Heart right ventricle (tissue), 16 donors: ENCODE results near the gene CCDC120. TPM values are rescaled to one million over a fixed set of nuclear protein-coding genes. Genes with fewer than 3 reads are reported as not detected.

Experiments
- ATAC-seq, 8 donors: fragments of 200-7000 bp; cut with Tn5 transposase; one replicate each; pipeline ENCODE4 v1.9.1; 2020; ENCODE audit warnings: mild to moderate bottlenecking in 8 of 8, moderate library complexity in 8 of 8, moderate number of reproducible peaks in 1 of 8
- DNase-seq, 2 donors: peaks; one replicate each; pipeline ENCODE4 v3.0.0-alpha.2; 2020
- H3K27ac ChIP-seq, 10 donors: fragments of 200-600 bp; sonication (generic) in 2 of 10; one replicate each; pipeline versions ENCODE4 v1.5.0 to v1.8.0; 2020 to 2022; ENCODE audit warnings: mild to moderate bottlenecking in 3 of 10
- H3K27me3 ChIP-seq, 7 donors: fragments of 200-600 bp; one replicate each; pipeline ENCODE4 v1.8.0; 2021 to 2022; ENCODE audit warnings: mild to moderate bottlenecking in 2 of 7
- H3K36me3 ChIP-seq, 9 donors: fragments of 200-600 bp; sonication (generic) in 1 of 9; one replicate each; pipeline versions ENCODE4 v1.5.0 to v1.8.0; 2020 to 2022; ENCODE audit warnings: mild to moderate bottlenecking in 2 of 9
- H3K4me1 ChIP-seq, 9 donors: fragments of 200-600 bp; sonication (generic) in 1 of 9; one replicate each; pipeline versions ENCODE4 v1.5.0 to v1.8.0; 2020 to 2022; ENCODE audit warnings: mild to moderate bottlenecking in 4 of 9
- H3K4me3 ChIP-seq, 10 donors: fragments of 200-600 bp; sonication (generic) in 2 of 10; one replicate each; pipeline versions ENCODE4 v1.5.0 to v1.8.0; 2020 to 2022; ENCODE audit warnings: mild to moderate bottlenecking in 7 of 10, moderate library complexity in 2 of 10
- H3K9me3 ChIP-seq, 11 donors: fragments of 200-600 bp in 10 of 11; sonication (generic) in 2 of 11; one replicate each; pipeline versions ENCODE4 v1.5.0 to v1.8.0; 2013 to 2022; ENCODE audit warnings: mild to moderate bottlenecking in 2 of 11, control low read depth in 1 of 11, moderate library complexity in 1 of 11
- CTCF ChIP-seq, 9 donors: fragments of 200-600 bp; sonication (generic) in 2 of 9; IDR thresholded peaks; one replicate each; pipeline versions ENCODE4 v1.5.0 to v1.8.0; 2021 to 2022; ENCODE audit warnings: antibody characterized with exemption in 9 of 9, mild to moderate bottlenecking in 5 of 9, moderate library complexity in 1 of 9
- WGBS, 2 donors: extraction: QIAGEN DNeasy Blood & Tissue Kit; methylation state at CpG; one replicate each; pipeline ENCODE4 v1.1.7; 2013; ENCODE audit warnings: inconsistent platforms in 1 of 2; 5-methylcytosine and 5-hydroxymethylcytosine counted together
- intact Hi-C, 10 donors: fragments of 100-400 bp; cut with DNase I; formaldehyde crosslinking; loops; one replicate each; pipeline versions ENCODE4 v1.11.1 to v1.14.2; 2022
- polyA plus RNA-seq, 2 donors: library from polyadenylated mRNA; stranded (reverse); fragments of 200-250 nt; gene quantifications; one replicate each; pipeline ENCODE4 v1.2.3, GENCODE V29; 2013
- total RNA-seq, 10 donors: library from RNA; stranded (reverse); fragmentation: NEBNext Ultra II Directional in 3 of 10; extraction: Animal tissue kit (Norgen Biotek cat#: 25700) in 3 of 10; gene quantifications; one replicate each; pipeline versions ENCODE4 v1.2.1 to v1.2.4, GENCODE V29; 2021 to 2023
- donor health status: Arrhythmogenic right ventricular cardiomyopathy.
- donor health status: ischemic (EF 13 %, LVEDD 7.1; RV severe dilation, severe dysfunction).
- donor health status: healthy with polysubstance abuse.
- donor health status: DM: no; HTN: yes; CAD: no.
- donor health status: DM: no; HTN: no; CAD: no.
- donor health status: ischemic (EF 25% LVEDD 6.9; RV normal size, moderate dysfunction).
- donor health status: ischemic (EF 25% LVEDD 5.7; RV mildly dilated, moderate dysfunction).
- donor health status: healthy.
- donor health status: DM: yes; HTN: yes; CAD: no.
- donor health status: Ischemic cardiomyopathy.
- donor health status: ischemic (EF 35%, LVEDD 5.7; RV mildly dilated, moderate dysfunction).
- donor health status: nonischemic (EF 11% LVEDD 7.7; RV severe dilation, severe dysfunction).
- donor health status: DM: yes; HTN: yes; CAD: no.
- donor health status: PGD.
- donor health status: ischemic (EF 29% LVEDD 5.4; RV normal size, mild dysfunction).
- donor health status: nonischemic (EF 23%, LVEDD 6.1; RV moderate dilation, normal function).

The CCDC120 gene
- total and polyA plus RNA-seq, 12 donors: 0.70 to 2.0 (median 1.2) TPM

DNA sequence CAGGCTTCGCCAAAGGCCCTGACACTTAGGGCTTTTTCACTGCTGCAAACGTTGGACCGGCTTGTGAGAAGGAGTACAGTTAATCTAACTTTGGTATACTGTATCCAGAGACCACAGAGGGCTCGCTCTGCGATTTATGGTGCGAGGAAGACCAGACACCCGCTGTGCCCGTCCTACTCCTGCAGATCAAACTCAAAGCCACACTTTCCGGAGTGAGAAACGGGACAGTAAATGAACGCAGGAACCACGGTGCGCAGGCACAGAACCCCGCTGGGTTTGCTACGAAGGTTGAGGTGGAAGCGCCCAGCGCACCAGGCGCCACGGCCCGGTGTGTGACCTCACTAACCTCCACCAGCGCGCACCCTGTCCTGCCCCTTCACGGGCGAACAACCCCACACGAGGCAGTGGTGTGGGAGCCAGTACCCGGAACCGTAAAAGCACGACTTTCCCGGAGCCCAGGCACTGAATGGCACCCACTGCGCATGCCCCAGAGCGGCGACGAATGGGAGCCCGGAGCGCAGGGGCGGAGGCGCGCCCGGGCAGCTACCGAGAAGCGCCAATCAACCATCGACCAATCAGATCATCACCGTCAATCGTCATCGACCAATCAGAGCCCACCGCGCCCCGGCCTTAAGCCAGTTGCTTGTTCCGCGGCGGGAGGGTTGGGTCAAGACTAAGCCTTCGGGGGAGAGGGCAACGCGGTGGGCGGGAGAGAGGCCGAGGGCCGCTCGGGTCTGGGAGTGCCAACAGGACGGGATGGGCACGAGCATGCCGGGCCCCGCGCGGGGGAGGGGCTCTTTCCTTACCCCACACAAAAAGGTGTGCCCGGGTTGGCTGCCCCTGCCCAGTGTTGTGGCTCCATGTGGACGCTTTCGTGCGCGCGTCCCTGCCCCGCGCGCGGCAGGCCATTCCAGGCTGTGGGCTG, 42.2 kb downstream of the CCDC120 start:
- 0 to 1% methylated on average over 46 to 74 of the region's 74 CpGs for WGBS, 2 donors
- H3K4me3 ChIP-seq: peak overlapping the region; percentile 14 to 72 (median 61)
- H3K27ac ChIP-seq: peak overlapping the region in 9 of 10 donors; percentile 57 to 85 (median 76)
- peak; percentile 96 to 99 (median 98) for ATAC-seq
- intact Hi-C loops: loop anchor here in 2 of 10 donors (2.0 to 10.0 kb wide), 2 partner anchors 20 to 56 kb away; partner anchors contain the start of gene TFE3 (in 1 of the 2)
- peaks cover 0 to 3% (median 0%) of the 10 kb centered on the region in 9 donors for H3K36me3 ChIP-seq
- no peaks in the 10 kb centered on the region for H3K27me3 ChIP-seq
- no peak for TF ChIP-seq CTCF (IDR thresholded peaks at IDR 0.05)
- H3K9me3 ChIP-seq: no peaks in the 10 kb centered on the region
- DNase-seq: peak; percentile 90 to 91
- peaks cover 0 to 8% (median 0%) of the 10 kb centered on the region in 9 donors for H3K4me1 ChIP-seq

- no peak for DNase-seq
- peaks cover 0 to 8% (median 0%) of the 10 kb centered on the region in 9 donors for H3K4me1 ChIP-seq
- 10 to 11% methylated on average over 7 to 9 of the region's 9 CpGs for WGBS, 2 donors
- peak overlapping the region in 7 of 10 donors; percentile 47 to 85 (median 71) for H3K27ac ChIP-seq
- intact Hi-C loops: loop anchor here in 2 of 10 donors (2.0 to 10.0 kb wide), 2 partner anchors 21 to 57 kb away; partner anchors contain the start of gene TFE3 (in 1 of the 2)
- peak in 2 of 8 donors; percentile 2 to 4 for ATAC-seq
- no peak for TF ChIP-seq CTCF (IDR thresholded peaks at IDR 0.05)
- peak overlapping the region; percentile 14 to 72 (median 61) for H3K4me3 ChIP-seq
- peaks cover 0 to 3% (median 0%) of the 10 kb centered on the region in 9 donors for H3K36me3 ChIP-seq
- H3K9me3 ChIP-seq: no peaks in the 10 kb centered on the region
- H3K27me3 ChIP-seq: no peaks in the 10 kb centered on the region
These were observed 42.8 kb downstream of the CCDC120 start for GRCh38 chrX:49101629-49101984.

DNA sequence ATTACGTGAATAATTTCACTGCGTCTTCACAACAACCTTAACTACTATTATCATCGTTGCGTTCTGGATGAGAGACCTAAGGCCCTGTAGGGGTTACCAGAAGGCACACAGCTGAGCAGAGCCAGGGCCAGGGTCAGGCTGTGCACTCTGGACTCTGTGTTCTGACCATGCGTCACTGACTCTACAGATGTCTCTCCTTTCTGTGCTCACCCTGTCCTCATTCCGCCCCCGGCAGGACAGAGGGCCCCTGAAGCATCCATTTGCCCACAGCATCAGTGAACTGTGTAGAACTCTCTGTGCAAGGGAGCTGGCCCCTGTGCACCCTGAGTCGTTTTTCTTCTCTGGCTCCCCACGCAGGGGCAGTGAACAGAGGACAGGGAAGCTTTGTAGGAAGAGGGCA, 43.4 kb downstream of the CCDC120 start:
- peaks cover 0 to 3% (median 0%) of the 10 kb centered on the region in 9 donors for H3K36me3 ChIP-seq
- no peak overlapping the region for H3K27ac ChIP-seq
- intact Hi-C loops: loop anchor here in 1 of 10 donors (10.0 kb wide), 1 partner anchor 57 kb away; the partner anchor contains the start of gene TFE3
- WGBS, 2 donors: 82 to 85% methylated on average over 9 of the region's 9 CpGs
- TF ChIP-seq CTCF (IDR thresholded peaks at IDR 0.05): no peak
- DNase-seq: no peak
- no peak for ATAC-seq
- no peaks in the 10 kb centered on the region for H3K27me3 ChIP-seq
- H3K9me3 ChIP-seq: no peaks in the 10 kb centered on the region
- peaks cover 0 to 8% (median 0%) of the 10 kb centered on the region in 9 donors for H3K4me1 ChIP-seq
- H3K4me3 ChIP-seq: no peak overlapping the region

GRCh38 chrX:49103637-49104036, 44.8 kb downstream of the CCDC120 start:
- H3K27me3 ChIP-seq: no peaks in the 10 kb centered on the region
- no peak overlapping the region for H3K4me3 ChIP-seq
- ATAC-seq (no peak), DNase-seq (no peak)
- intact Hi-C loops: loop anchor here in 1 of 10 donors (10.0 kb wide), 1 partner anchor 59 kb away; the partner anchor contains the start of gene TFE3
- H3K36me3 ChIP-seq: peaks cover 0 to 3% (median 0%) of the 10 kb centered on the region in 9 donors
- WGBS, 2 donors: 73 to 76% methylated on average over 3 of the region's 3 CpGs
- H3K4me1 ChIP-seq: peaks cover 0 to 8% (median 0%) of the 10 kb centered on the region in 9 donors
- H3K27ac ChIP-seq: no peak overlapping the region
- H3K9me3 ChIP-seq: no peaks in the 10 kb centered on the region
- no peak for TF ChIP-seq CTCF (IDR thresholded peaks at IDR 0.05)
